ENCODE results near the gene DUSP16.
"Not testable (repeated sequence)": the region's sequence is repeated elsewhere in the genome, so short reads cannot be mapped to it uniquely, and the experiment has no call there.

DUSP16 gene

DNA sequence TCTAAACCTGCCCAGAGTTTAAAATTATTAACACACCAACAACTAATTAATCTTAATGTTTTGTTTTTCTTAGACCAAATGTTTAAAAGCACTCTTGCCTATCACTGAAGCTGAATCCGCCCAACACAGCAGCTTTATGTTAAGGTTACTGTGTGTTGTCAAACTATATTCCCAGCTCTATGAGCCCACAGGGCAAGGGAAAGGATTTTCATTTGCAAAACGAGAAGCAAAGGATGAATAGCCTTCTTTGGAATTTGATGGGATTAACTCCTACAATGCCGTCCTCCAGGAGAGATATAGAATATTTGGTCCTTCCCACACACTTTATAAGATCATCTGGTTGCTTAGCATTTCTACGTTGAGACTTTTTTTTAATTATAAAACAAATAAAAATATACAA lies 43.7 kb downstream of the DUSP16 start:
- no peak for DNase-seq

DNA sequence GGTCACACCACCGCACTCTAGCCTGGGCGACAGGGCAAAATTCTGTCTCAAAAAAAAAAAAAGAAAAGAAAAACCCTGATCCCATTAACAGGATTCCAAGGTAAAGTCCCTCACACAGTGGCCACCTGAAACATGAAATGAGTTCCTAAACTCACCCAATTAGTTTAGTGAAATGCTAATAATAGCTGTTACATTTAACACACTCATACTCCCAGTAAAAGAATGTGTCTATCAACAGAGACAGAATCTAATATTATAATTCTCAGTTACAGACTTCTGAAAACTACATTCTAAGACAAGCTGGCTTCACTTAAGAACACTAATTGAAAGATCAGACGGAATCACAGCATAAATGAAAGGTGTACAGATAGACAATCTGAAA lies 44.2 kb downstream of the DUSP16 start:
- DNase-seq = no peak

DNA sequence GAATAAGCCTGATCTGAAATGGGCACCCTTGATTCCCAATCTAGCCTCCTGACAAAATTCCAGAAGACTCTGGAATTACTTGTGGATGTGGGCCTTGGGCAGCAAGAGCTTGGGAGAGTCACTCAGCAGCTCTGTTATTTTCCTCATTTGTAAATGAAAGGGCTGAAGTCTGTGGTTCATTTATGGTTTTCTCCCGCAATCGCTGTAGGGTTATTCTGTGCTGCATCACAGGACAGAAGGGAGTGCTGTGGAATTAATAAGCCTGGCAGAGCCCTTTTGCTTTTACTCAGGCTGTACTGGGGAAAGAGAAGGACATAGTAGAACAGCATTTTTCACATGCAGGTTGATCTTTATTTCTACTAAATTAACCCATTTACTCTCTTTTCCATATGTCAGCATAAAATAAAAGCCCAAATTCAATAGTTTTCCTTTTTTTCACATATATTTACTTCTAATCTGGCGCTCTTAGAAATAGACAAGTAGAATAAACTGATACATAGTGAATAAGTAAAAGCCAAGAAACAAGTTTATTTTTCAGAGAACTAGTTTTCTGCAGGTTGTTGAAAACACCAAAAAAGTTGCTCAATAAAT lies 49.2 kb downstream of the DUSP16 start:
- no peak for DNase-seq

DNA sequence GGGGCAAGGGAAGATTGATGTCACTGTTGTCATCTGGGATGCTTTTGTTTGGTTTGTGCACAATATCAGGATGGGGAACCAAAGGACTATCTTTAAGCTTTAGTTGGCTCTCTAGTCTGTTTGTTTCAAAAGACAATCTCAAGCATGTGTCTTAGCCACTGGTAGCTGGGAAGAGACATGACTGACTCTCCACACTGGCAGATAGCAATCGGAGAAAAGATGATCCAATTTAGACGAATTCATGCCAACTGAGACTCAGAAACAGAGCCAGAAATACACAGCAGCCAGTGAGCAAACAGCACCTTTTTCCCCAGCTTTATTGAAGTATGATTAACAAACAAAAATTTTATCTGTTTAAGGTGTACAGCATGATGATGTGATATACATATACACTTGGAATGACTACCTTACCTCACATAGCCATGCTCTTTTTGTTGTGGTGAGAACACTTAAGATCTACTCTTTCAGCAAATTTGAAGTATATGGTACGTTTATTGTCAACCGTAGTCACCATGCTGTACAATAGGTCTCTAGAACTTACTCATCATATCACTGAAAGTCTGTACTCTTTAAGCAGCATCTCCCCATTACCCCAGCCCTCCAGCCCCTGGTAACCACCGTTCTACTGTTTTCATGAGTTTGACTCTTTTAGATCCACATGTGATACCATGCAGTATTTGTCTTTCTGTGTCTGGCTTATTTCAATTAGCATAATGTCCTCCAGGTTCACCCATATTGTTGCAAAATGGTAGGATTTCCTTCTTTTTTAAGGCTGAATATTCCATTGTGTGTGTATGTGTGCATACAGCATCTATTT lies 50.6 kb downstream of the DUSP16 start:
- peak in 1 of 5 donors; percentile 58 for DNase-seq

DNA sequence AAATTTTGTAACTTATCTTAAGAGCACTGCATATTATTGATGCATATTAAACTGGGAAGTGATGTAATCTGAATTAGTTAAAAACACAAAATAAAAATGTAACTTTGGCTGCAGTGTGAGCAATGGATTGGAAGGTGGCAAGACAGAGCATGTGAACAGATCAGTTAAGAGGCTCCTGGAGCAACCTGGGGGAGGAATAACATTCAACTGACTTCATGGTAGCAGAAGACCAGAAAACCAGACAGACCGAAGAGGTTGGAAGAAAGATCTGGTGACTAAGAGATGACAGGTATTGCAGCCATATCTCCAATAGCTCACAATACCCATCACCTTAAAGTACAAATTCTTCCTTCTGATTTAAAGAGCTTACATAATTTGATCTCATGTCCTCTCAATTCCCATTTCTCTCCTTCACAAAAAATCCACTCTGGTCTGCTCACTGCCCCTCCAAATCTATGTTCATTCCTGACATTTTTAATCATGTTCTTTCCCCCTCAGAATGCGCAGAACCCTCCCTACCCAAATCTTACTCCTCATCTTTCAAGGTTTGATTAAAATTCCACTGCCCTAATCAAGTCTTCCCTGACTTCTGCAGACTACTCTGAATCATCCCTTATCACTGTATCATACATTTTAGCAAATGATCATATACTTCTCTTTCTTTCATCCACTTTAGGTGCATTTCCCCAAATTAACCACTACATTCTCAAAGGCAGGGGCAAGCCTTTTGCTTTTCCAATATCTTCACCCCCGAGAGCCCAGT lies 51.5 kb downstream of the DUSP16 start:
- no peak for DNase-seq

DNA sequence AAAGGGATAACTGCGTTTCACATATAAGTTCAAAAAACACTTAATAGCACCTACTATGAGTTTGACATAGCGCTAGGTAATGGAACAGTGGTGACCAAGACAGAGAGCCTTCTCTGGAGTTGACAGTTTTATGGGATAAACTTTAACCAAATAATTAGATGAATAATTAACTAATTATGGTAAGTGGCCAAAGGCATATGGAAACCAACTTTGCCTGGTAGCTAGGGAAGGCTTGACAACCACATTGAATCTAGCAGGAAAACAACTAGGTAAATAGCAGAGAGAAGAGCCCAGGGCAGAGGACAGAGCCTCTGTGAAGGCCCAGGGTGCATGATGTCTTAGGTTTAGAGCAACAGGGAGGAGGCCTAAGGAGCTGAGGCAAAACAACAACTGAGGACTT lies 52.1 kb downstream of the DUSP16 start:
- DNase-seq = no peak

DNA sequence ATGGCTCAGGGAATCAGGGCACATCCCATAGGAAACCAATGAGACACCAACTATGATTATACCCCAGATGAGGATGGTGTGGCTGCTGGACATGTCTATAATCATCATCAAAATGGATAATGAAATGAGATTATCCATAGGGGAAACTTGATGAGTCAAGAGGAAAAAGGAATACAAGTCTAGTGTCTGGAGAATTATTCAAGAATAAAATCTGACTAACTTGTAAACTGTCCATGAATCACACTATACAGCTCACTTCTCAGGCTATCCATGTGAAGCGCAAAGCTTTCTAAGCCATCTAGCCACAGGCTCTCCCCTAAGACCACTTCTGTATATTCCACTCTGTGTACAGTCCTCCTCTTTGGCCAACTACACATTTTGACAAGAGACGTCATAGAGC lies 52.5 kb downstream of the DUSP16 start:
- DNase-seq = no peak

DNA sequence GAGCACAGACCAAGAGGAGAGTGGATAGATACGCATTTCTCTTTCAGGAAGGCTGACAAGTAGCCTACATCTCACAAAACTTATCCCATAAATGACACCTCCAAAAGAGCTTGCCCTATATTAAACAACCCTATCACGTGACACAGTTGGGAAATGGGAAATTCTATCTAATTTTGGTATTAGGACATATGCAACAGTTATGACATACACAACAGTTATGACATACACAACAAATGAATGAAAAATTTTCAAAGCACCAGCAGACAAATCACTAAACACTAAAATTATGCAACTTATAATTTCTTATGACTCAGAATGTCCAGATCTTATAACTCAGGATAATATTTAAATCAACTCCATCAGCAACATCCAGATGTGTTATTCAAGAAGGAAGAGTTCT lies 54.1 kb downstream of the DUSP16 start:
- no peak for DNase-seq

DNA sequence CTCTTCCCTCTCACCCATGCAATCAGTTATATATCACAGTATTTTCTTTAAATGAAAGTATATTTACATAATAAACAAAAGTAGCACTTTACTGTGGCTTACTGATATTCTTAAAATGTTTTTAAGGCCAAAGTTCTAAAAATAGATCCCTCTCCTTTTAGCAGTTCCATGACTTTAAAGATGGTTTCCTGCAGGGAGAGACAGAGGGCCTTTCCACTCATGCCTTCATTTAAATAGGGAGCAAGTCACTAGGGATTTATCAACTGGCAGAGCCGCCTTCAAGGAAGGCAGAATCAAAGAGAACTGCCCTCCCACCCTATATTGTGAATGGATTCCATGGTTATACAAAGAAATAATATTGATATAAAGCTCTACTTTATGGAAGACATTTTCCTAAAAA lies 55.5 kb downstream of the DUSP16 start:
- DNase-seq = no peak

DNA sequence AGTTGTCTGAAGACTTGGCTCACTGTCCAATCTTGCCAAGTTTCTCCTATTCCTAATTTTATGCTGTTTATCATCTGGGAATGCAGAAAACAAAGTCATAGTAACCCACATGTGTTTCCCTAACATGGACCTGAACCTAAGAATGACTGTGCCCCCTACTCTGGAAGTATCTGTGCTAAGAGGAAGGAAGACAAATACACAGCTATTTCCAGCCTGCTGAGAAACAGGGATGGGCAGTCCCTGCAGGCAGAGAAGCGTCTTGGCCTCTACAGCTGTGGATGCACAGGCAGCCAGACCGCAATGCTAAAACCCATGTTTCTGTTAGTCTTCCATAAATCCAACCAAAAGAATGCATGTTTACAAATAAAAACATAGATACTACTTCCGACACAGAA lies 56.2 kb downstream of the DUSP16 start:
- no peak for DNase-seq

DNA sequence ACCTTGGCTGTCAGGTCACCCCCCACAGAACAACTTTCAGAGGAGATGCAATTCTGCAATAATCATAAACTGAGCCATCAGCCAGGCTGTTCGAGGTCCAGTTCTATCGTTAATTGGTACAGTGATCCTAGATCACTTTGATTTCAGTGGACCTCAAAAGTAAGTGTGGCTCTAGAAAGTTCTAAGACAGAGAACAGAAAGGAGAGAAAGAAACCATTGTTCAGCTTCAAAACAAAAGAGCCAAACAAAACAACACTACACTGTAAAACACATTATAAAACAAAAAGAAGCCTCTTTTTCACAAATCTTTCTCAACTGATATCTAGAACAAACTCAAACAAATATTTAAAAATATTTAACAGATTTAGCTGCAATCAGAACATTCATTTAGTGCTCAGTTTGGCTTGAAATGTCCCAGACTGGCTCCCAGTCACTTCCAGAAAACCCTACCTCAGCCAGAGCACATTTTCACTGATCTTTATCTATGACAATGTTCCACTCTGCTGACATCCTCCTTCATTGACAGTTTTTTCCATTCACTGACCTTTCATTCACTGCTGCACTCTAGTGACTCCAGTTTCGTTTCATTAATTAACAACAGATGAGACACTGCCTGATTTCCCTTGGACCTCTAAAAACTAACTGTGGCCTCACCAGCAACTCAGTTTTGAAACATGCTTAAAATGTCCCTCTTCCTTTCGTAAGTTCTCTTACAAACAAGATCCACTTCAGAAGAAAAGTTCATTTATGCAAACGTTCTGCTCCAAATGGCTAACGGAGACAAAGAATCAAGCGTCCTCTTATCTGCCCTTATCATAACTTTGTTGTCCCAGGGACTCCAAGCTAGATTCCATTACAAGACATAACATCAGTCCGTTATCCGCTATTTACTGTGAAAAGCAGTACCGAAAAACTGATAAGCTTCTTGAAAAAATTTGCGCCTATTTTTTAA lies 56.8 kb downstream of the DUSP16 start:
- DNase-seq = peak in 1 of 5 donors; percentile 69

DNA sequence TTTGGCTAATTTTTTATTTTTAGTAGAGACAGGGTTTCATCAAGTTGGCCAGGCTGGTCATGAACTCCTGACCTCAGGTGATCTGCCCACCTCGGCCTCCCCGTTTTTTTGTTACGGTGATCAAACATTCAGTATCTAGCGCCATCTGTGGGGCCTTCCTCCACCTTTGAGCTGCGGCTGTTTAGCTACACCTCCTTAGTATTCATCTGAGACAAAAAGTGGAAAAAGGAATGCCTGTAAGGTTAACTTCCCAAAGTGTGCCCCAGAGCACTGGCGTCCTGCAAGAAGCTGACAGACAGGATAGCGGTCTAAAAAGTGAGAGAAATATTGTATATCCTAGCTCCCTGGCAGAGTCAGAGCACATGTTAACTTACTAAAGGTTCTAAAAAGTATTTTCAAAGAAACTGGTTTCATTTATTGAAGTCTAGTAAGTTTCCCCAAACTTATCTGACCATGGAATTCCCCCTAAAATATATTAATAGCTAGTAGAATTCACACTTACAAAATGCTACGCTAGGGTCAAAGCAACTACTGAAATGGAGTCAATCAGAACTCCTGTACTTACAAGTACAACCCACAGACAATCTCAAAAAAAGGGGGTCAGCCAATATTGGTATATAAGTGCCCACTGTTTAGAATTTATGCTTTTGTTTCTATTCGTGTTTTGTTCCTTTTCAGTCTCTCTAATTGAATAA lies 59.1 kb downstream of the DUSP16 start:
- peak in 3 of 5 donors; percentile 22 to 50 (median 25) for DNase-seq

DNA sequence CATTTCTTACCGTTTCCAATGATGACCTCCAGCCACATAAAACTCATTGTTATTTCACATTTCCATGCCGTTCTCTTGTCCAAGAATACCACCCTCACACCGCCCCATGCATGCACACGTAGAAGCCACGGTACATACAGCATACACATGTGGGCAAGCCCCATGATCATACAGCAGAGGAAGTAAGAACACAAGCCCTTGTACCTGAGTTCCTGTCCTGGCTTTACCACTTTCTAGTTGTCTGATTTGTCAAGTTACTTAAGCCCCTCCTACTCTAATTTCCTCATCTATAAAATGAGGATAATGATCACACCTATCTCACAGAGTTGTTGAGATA lies 59.9 kb downstream of the DUSP16 start:
- no peak for DNase-seq

DNA sequence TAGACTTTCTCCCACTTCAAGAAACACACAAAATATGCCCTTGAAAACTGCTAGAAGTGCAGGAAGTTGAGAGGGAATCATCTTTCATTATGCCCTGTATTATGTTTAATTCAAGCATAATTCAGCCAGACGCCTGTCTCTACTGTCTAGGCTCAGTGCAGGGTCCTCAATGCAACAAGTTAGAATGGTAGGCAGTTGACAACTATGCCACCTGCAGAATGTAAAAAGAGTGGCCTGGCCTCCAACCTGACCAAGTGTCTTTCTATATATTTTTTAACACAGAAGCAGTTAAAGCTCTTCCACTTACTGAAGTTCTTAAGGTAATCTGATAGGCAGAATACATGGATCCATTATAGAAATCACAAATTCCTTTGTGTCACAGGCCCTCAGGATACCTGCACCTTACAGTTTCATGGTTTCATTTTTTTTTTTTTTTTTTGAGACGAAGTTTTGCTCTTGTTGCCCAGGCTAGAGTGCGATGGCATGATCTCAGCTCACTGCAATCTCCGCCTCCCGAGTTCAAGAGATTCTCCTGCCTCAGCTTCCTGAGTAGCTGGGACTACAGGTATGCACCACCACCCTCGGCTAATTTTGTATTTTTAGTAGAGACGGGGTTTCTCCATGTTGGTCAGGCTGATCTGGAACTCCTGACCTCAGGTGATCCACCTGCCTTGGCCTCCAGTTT lies 60.4 kb downstream of the DUSP16 start:
- DNase-seq = not testable (repeated sequence)

DNA sequence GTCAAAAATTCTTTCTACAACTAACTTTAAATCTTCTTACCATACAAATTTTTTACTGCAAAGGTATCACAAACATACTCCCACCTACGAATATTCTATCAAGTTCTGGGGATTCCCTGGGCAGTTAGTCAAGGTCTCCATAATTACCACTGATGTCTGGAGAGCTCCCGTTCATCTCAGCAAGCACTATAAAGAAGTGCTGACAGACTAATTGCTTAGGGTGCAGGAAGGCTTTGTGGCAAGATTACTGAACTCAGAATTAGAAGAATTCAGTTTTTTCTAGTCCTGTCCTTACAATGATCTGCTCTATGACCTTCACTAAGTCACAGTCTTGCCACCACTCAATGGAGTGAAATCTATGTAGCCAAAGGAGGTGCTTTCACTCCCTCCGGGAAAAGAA lies 61.5 kb downstream of the DUSP16 start:
- DNase-seq = no peak

DNA sequence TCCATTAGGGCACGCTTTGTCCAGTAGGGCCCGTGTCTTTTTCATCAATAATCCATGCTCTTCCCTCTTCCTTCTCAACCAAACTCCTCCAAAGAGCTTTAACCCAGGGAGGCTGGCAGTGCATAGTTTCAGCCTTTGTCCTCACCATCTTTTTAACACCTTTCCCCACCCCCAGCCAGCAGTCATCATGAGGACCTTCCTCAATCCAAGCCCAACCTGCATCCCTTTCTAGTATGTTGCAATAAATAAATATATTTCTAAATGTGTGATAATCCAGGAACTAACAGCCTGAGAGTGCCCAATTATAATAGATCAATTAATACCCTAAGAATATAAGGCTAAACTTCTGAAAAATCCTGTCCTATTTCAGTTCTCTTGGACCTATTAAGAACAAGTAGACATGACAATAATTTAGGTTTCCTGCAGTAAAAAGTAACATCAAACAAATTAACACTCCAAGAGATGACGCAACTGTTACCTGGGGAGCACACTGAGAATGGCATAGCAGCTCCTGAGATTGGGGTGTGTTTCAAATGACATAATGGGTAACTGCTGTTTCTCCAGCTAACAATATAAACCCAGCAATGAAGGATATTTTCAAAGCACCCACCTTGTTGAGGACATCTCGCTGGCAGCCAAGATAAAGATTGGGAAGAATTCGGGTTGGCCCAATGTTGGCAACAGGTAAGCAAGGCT lies 62.6 kb downstream of the DUSP16 start:
- no peak for DNase-seq

DNA sequence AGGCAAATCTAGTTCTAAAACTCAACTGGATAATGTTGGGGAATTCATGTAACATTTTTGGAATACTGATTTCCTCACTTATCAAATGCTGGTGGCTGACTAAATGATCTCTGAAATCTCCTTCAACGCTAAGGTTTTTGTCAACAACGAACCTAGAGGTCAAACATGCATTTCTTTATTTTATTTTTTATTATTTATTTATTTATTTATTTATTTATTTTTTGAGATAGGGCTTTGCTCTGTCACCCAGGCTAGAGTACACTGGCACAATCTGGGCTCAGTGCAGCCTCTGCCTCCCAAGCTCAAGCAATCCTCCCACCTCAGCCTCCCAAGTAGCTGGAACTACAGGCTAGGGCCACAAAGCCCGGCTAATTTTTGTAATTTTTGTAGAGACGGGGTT lies 64.5 kb downstream of the DUSP16 start:
- DNase-seq = no peak

DNA sequence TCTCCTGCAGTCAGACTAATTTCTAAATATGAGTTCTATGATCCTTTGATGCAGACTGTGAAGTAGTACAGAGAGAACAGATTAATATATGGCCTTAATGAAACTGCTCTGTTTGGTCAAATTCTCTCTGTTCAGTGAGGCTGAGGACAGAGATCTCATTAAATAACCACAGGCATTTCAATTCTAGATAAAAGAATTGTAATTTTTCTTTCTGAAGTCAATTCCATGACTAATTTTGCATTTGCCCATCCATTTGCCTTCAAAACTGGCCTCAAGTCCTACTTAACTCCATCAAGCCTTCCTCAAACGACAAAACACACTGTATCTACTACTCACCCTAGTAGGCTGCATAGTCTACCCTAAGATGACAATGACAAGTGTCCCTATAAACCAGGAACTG lies 67.1 kb downstream of the DUSP16 start:
- no peak for DNase-seq

DNA sequence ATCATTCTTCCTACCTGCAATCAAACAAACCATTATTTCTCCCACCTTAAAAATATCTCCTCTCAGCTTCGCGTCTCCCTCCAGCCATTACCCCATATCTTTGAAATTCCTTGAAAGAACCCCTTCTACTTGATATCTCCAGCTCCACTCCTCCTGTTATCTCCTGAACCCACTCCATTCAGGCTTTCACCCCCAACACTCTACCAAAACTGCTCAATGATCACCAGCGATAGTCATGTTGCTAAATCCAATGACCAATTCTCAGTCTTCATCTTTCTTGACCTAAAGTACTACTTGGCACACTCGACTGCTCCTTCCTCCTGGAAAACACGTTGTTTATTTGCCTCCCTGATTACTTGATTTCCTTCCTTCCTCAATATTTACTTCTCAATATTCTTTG lies 70.1 kb downstream of the DUSP16 start:
- no peak for DNase-seq

DNA sequence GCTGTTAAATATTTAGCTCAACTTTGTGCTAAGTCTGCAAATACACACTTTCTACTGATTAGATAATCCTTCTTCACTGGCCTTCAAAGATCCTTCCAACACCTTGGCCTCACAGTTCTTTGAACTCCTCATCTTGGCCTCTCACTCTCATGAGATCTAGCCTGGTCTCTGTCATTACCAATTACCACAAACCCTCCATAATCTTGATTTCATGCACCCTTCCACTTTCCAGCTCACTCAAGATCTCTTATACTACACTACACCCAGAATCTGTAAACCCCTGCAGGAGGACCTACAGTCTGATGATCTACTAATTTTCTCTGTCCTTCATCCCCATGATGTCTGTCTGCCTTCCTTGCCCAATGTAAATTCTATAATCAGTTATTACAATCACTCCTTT lies 71.1 kb downstream of the DUSP16 start:
- DNase-seq = no peak

Measured in T-helper 1 cell (primary cell).